Measurements from ENCODE around the gene KIAA0513.

Gene KIAA0513

DNA sequence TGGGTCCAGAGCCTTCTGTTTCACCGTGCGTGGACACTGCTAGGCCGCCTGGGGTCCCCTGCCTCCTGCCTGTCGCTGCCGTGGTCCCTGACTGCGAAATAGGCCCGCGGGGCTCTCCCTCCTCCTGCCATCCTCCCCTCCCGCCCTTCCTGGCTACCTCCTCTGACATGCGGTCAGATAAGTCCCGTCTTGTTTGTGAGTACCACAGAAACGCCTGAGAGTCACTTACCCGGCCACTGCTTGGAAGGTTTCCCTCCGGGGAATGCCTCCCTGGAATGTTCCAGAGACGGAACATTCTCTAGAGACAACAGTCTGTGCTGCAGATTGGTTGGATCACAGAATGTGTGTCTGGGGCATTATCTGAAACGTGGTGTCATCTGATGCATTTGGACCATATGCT, 61.9 kb downstream of the KIAA0513 start:
- no peak for DNase-seq (ENCODE audit: low spot score)

DNA sequence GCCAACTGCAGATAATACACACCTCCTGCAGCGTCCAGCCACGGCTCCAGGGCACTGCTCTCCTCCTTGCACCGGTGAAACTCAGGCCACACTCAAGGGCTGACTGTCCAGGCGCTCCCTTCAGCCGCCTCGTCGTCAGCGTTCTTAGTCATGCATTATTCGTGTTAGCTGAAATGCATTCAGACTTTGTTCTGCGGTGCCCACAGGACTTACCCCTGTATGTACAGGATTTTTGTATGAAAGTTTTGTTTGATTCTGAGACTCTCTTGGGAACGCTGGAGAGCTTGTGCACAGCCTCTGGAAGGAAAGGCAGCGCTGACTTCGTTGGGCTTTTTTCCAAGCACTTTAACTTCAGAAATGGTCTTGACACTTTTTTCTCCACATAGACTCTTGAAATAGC, 62.6 kb downstream of the KIAA0513 start:
- DNase-seq (ENCODE audit: low spot score): no peak

DNA sequence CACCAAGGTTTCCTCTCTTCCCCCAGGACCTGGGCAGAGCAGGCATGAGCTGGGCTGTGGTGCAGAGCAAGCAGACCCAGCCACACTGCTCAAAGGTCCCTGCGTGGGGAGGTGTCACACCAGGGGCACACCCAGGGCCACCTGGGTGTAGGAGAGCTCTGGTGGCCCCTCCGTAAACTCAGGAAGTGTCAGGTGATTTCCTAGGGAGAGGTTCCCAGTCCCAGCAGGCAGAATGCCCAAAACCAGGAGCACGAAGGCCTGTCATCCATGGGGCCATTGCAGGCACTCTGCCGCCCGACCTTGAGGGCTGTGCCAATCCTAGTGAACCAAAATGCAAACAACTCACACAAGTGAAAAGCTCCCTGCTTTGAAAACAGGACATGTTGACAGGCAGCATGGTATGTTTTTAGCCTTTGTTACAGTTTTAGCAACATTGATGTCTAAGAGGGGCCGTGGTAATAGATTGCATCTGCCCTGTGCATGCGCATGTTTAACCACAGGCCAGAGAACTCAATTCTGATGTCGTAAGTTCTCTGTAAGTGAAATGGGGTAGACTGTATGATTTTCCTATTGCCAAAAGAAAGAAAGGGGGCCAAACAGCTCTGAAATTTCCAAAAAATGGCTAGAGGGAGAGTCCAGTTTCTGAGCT, 63.4 kb downstream of the KIAA0513 start:
- DNase-seq (ENCODE audit: low spot score): no peak

DNA sequence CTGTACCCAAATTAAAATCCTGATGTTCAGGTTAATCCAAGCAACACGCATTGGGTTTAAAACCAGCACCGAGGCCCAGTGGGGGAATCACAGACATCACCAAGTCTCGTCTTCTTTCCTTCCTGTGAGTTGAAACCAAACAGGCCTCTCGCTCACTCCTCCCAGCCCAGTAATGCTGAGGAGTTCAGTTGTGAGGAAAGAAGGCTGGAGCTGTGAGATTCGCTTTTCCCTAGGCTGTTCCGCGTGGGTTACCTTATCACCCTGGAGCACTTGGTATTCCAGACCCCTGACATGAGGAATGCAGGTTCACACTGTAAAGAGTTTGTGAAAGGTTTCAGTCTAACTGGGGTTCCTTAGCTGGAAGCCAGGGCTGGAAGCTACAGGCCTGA, 63.9 kb downstream of the KIAA0513 start:
- DNase-seq (ENCODE audit: low spot score): no peak

DNA sequence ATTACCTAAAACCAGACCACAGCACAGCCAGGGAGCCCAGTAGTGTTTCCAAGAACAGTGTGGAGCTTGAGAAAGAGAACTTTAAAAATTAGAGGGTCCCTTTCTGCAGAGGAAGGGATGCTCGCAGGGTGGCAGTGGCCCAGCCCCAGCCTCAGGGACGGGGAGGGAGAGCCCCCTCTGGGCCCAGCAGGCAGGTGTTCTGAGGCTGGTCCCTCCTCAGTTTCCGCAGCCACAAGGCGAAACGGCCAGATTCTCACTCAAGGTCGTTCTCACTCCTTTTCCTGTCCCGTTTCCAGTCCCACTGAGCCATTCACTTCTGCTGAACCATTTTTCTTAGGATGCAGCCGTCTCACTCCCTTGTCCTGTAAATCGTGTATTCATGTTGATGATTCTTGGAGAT, 64.7 kb downstream of the KIAA0513 start:
- no peak for DNase-seq (ENCODE audit: low spot score)

DNA sequence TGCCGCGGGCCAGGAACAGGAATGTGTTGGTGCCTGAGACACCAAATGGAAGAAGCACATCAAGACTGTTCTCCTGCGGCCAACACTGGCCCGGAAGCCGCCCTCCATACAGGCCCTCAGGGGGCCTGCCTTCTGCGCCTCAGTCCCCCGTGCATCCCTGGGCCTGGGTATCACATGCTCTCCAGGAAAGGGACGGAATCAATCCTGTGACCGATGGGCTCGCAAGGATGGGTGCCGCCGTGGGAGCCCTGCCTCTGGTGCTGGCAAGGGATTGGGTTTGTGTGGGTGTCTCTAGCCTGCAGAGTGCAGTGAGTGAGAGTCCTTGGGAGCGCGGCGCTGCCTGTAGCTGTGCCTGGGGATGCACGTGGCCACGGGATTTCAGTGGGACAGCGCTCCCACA, 65.3 kb downstream of the KIAA0513 start:
- DNase-seq (ENCODE audit: low spot score): no peak

DNA sequence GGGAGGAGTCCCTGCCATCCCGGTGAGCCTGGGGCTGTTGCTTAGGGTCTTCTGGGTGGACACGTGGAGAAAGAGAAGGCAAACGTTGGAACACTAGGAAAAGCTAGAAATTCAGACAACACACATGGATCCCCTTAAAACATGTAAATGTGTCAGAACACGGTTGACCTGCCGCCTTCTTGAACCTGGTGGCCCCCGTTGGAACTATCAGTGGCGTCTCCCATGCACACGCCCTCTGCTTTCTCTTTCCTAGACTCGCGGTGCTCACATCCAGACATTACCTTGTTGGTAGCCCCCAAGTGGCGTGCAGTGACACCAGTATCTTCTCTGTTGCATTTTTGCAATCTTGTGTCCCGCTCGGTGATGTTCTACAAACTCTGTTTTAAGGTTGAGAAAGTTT, 66.1 kb downstream of the KIAA0513 start:
- no peak for DNase-seq (ENCODE audit: low spot score)

DNA sequence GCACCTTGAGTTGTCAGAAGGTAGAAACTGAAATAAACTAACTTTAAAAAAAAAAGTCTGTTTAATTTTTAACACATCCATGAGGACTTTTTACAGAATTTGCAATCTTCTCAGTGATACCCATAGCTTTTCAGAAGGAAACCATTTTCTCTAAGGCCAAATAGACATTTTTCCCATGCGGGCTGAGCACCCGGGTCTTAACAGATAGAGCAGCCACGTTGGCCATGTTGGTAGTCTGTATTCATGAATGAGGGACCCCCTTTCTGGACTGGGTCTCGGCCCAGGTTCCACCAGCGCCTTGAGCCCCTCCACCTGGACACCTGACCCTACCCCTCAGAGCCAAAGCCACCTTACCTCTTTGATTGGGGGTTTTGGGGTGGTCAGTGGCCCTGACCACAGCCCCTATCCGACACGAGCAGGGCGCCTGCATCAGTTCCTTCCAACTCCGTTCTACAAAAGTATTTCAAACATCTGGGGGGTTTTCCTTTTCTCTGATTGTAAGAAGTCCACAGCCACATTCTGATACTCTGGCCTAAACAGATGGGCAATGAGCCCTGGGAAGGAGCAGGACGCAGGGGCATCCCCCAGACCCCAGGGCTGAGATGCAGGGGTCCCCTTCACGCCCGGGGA, 66.7 kb downstream of the KIAA0513 start:
- no peak for DNase-seq (ENCODE audit: low spot score)

DNA sequence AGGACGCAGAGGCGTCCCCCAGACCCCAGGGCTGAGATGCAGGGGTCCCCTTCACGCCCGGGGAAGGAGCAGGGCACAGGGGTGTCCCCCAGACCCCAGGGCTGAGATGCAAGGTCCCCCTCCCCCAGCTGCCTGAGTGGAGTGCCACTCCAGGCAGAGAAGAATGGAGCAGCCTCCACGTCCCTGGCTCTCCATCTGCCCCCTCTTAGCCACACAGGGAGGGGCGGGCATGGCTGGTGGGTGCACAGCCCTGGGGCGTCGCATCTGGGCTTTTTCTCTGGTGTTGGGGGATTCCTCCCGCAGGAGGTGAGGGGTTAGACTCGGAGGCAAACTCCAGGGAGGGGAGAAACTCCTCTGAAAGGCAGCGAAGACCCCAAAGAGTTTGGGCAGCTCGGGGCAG, 67.2 kb downstream of the KIAA0513 start:
- no peak for DNase-seq (ENCODE audit: low spot score)

DNA sequence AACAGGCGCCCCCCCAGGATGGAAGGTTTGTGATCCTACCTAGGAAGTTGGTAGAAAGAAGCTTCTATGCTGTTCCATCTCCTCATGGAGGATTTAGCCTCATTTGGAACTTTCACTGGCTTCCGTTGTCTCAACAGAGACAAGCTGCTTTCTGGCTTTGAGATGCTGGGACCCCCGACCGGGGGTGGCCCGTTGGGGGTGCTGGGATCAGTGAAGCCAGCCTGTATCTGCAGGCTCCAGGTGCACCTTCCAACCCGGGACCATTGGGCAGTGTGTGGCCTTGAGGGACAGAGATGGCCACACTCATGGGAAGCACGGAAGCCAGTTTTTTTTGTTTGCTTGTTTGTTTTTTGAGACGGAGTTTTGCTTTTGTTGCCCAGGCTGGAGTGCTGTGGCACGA, 69.3 kb downstream of the KIAA0513 start:
- no peak for DNase-seq (ENCODE audit: low spot score)

DNA sequence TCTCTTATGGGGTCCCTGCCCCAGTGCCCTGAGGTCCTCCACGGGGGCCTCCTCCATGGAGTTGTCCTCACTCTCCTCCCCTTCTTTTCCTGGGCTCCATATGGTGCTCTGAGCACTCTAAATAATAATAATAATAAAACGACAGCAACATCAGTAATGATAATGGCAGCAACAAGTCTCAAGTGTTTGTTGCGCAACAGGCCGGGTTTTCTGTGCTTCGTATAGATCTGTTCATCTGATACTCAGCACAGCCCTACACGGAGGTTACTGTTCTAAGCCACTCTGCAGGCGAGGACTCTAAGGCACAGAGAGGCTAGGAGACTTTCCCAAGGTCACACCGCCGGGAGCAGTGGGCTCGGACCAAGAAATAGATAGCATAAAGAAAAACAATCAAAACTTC, 71.0 kb downstream of the KIAA0513 start:
- no peak for DNase-seq (ENCODE audit: low spot score)

DNA sequence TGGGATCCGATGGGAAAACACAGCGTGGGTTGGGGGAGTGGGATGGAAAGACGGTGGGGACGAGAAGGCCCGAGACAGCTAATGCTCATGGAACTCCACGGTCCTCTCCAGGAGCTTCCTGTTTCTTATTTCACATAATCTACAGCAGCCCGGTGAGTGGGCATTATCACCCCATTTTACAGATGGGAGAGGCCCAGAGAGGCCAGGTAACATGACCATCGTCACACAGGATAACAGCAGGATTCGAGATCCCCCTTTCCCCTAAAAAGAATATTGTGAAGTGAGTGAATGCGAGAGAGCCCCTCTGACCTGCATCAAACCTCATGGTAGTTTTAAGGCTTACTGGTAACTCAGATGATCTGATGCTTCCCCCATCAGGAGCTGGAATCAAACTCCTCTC, 72.7 kb downstream of the KIAA0513 start:
- no peak for DNase-seq (ENCODE audit: low spot score)

DNA sequence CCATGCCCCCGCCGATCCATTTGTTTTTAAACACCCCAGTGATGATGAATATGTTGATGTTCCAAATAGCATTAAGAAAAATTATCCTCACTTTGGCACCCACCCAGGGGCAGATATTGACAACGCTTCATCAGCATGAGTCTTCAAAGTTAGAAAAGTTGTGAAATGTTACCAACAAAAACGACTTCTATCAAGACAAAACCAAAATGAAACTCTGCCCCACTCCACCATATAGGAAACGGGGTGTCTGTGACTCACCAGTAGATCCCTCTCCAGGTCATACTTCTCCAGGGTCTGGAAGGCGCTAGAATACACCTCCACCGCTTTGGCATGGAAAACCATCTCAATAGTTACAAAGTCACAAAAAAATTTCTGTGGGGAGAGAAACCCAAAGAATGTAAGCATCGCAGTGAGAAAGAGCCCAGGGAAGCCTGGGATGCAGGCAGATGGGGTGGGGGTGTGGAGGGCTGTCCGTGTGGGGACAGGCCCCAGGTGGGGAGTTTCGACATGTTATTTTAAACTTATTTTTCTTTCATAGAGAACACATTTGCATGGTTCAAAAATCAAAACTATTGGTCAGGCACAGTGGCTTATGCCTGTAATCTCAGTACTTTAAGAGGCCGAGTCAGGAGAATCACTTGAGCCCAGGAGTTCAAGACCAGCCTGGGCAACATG, 74.5 kb downstream of the KIAA0513 start:
- DNase-seq (ENCODE audit: low spot score): no peak

DNA sequence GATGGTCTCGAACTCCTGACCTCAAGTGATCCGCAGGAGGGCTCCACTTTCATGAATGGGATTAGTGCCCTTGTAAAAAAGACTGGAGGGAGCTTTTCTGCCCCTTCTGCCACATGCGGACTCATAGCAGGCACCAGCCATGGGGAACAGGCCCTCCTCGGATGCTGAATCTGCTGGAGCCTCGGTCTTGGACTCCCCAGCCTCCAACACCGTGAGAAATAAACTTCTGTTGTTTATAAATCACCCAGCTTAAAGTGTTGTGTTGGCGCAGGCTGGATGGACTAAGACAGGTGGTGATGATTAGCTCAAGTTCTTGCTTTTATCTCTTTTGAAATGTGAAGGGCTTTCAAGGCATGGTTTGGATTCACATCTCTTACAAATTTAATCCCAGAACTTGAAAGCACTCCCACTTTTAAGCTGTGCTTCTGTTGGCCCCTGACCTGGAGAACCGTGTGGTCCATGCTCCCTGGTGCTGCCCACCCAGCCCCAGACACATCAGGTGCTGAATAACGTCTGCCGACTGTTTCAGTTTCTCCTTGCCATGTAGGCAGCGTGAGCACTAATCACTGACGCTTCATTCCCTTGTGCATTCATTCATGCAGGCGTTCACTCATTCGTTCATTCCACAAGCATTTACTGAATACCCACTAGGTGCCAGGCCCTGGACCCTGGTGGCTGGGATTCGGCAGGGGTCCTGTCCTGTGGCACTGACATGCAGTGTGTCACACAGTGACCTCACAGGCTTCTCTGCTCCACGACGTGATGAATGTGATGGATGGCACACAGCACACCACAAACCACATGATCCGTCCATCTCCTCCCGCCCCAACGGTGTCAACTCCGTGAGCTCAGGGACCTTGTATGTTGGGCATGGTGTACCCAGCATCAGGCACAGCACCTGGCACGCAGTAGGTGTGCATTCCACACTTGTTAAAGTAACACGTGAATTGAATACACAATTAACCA, 75.8 kb downstream of the KIAA0513 start:
- DNase-seq (ENCODE audit: low spot score): no peak

DNA sequence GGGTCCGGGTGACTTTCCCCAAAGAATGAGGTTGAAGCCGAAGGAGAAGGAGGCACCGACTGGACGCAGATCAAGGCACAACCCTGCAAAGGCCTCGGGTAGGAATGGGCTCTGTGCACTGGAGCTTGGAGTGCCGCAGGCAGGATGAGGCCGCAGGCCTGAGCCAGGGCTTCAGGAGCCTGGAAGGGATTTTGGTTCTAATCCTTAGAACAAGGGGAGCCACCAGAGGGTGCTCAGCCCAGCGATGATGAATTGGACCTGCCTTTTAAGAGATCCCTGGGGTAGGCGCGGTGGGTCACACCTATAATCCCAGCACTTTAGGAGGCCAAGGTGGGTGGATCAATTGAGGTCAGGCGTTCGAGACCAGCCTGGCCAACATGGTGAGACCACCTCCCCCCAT, 76.6 kb downstream of the KIAA0513 start:
- DNase-seq (ENCODE audit: low spot score): no peak

DNA sequence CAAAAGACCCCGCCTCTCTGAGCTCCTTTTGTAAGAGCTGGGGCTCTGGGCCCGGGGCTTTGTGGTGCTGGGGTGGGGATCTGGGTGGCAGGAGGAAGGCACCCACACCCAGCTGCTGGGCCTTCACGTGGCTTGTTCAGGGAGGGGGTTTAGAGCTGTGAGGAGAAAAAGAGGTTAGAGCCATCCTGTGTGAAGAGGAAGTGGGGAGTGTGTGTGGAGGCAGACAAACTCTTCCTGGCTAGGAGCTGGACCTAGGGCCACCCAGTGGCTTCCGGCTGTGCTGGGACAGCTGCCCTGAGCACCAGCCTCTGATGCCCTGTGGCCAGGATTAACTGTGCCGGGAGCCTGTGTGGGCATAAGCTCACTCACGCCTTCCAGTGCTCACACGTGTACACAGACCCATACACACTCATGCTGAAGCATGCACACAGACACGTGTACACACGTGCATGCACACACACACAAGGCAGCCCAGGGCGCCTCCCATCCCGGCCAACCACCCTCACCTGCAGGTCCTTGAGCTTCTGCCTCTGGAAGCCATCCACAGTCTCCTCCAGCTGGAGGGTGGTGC, 77.3 kb downstream of the KIAA0513 start:
- no peak for DNase-seq (ENCODE audit: low spot score)

DNA sequence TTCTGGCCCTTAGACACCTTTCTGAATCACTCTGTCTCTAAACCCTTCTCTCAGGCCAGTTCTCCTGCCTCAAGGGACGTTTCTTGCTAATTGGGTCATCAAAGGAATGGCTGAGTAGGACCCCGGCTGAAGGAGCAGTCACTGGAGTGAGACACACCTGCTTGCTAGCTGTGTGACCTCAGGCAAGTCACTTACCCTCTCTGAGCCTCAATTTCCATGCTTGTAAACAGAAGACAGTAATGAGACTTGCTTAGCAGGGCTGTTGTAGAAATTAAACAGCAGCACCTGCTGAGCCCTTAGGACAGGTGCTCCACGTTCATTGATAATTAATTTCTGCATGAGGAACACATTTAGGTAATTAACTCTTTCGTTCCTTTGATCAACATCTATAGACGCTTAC, 77.9 kb downstream of the KIAA0513 start:
- DNase-seq (ENCODE audit: low spot score): no peak

DNA sequence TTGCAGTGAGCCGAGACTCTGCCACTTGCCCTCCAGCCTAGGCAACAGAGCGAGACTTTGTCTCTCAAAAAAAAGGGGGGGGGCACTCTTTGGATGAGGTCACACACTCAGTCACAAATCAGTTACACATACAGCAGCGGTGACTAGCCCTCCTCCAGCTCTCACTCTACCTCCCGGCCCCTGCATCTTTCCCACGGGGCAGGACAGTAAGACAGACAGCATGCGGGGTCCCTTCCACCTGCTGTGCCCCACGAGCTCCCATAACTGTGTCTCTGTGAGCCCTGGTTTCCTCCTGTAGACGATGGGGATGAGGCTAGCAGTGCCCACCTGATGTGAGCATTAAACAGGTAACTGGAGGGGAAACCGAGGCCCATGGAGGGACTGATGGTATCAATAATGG, 79.5 kb downstream of the KIAA0513 start:
- no peak for DNase-seq (ENCODE audit: low spot score)

DNA sequence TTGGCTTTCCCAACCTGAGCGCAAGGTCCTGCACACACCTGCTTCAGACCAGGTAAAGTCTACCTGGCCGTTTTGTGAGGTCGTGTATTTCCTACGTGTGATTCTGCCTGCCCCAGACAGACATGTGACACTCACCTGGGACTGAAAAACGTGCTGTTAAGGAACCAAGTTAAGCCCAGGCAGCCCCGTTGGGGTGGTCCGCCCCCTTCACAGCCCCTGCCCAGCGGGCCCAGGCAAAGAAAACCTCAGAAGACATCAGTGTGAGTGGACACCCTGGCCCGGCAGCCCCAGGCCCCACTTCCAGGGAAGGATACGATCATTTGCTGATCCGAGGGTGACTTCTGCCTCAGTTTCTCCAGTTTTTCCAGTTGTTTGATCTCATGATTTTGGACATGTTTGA, 79.9 kb downstream of the KIAA0513 start:
- no peak for DNase-seq (ENCODE audit: low spot score)

DNA sequence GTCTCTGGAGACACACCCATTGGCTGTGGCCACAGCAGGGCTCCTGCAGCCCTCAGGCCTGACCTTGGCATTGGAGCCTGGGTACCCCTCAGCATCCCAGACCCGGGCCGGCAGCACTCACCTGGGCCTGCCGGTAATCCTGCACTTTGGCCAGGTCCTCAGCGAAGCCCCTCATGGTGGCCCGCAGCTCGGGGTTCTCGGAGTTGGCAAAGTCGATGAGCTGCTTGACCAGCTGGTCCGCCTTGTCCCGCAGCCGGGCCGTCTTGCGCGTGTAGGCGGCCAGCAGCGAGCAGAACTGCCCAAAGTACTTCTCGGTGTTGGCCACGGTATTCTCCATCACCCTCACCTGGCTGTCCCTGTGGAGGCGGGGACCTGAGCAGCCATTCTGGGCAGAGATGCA, 82.5 kb downstream of the KIAA0513 start:
- no peak for DNase-seq (ENCODE audit: low spot score)

DNA sequence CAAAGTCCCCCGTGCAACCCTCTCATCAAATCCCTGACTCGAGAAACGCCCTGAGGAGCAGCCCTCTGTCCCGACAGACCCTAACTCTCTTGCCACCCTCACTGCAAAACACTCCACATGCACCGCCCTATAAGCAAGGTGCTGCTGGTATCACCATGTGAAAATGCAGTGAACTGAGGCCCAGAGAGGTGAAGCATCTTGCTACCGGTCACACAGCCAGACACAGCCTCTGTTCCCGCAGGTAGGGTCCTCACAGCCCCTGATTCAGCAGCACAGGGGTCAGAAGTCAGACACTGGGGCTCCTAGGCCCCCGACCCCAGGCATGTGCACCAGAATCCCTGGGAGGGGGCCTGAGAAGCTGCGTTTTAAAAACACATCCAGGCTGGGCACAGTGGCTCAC, 83.6 kb downstream of the KIAA0513 start:
- no peak for DNase-seq (ENCODE audit: low spot score)

DNA sequence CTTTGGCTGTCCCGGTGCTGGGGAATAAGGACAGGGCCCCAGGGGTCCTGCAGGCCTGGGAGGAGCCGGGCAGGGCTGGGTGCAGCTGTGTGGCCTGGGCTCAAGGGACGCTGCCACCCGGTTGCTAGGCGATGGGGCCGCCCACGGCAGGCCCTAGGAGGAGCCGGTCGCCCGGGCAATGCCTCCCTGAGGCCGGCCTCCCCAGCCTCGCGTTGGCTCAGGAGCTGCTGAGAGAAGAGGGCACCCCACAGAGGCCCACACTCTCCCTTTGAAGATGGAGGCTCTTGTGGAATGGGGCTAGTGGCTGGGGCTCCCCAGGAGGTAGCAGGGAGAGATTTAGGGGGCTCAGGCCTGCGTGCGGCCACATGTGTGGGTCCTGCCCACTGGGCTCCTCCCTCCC, 84.8 kb downstream of the KIAA0513 start, which contains the start of gene CIBAR2:
TSS of gene CIBAR2 (minus strand) at position 109 of the 400 bp plus-strand sequence. CDS start 120 bp downstream, outside the sequence.
- no peak for DNase-seq (ENCODE audit: low spot score)

Measured in AG20443 (cell line).